Amniotic stem cell (primary cell): ENCODE results near the gene PAK1.
A peak's percentile ranks its signal among the peaks of the same experiment; 100 is the strongest.
"Not testable (repeated sequence)": the region's sequence is repeated elsewhere in the genome, so short reads cannot be mapped to it uniquely, and the experiment has no call there.

Experiments
- DNase-seq: peaks from one replicate; lab custom pipeline; 2025; lab: John Stamatoyannopoulos, UW

The PAK1 gene

DNA sequence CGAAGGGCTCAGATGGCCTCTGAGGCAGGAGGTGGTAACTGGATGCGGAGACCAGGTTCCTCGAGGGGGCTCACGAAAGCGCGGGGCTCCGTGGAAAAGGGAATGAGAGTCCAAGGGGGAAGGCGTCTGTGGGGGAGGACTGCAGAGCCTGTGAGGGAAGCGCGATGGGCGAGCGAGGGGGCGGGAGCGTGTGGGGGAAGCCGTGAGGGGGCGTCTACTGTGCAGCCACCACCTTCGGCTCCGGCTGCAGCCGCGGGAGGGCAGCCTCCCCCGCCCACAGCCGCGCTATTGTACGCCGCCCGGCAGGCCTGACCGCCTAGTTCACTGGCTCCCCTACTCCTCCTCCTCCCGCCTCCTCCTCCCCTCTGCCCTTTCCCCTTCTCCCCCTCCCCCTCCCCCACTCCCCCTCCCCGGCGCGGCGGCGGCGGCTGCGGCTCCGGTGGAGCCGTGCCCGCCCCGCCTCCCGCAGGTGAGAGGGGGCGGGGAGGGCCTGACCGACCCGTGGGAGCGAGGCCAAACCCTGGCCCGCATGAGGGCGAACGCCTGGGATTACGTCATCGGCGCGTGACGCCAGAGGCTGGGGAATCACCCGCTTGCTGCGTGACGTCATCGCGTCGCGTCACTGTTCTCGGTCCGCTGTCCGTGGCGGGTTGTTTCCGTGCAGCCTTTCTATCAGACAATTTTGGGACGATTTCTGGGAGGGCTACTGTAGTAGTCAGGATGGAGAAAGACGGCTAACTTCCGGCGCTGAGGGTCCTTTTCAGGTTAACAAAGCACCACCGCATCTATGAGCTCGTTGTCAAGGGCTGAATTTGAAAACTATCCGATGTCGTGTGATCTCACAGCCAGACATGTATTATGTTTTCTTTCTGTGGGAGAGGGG lies at the start of gene PAK1:
PAK1 (minus strand) TSS at position 294 of the 883 bp plus-strand sequence. CDS start 81,574 bp downstream, outside the sequence.
- DNase-seq = peak; percentile 67

DNA sequence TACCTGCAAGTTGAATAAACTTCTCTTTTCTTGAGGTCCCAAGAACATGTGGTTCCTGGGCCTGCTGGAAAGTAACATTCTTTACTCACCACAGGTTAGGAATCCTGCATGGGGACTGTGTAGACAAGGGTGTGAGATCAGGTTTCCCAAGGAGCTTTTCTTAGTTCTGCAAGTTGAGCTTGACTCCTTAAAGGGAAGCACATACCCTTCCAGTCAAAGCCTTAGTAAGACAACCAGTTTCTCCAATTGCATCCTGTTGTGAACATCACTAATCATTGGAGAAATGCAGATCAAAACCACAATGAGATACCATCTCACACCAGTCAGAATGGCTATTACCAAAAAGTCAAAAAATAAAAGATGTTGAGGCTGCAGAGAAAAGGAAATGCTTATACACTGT lies 48.3 kb upstream of the PAK1 start:
- DNase-seq = no peak

DNA sequence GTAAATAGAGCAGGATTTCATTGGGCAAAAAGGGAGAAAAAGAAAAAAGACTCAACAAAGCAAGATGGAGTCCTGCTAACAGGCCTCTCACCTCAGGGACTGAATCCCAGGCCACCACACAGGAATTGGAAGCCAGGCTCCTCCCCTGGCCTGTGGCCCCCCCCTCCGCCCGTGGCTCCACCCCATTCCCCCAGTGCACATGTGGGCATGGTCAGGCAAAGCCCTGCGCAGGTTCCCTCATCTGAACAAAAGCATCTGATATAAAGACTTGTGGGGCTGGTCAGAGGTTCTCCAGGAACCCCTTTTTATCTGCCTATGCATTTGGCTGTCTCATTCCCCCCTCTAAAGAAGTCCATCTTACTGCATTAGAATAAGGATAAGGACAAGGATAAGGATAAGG lies 46.0 kb upstream of the PAK1 start:
- DNase-seq = no peak

DNA sequence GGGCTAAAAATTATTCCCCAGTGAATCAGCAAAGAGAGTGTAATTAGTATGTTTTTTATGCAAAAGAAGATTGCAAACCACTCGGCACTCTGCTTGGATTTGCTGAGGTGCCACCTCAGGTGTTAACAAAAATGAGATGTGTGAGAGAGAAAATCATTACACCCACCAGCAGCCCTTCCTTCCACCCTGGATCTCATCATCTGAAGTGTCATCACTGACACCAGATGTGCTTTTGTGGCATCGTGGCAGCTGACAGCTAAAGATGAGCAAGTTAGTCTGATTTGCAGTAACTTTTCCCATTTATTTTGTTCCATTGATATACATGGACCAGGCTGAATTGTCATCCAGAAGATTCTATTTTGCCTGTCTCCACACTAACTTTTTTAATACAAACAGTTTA lies 44.6 kb upstream of the PAK1 start:
- DNase-seq = no peak

DNA sequence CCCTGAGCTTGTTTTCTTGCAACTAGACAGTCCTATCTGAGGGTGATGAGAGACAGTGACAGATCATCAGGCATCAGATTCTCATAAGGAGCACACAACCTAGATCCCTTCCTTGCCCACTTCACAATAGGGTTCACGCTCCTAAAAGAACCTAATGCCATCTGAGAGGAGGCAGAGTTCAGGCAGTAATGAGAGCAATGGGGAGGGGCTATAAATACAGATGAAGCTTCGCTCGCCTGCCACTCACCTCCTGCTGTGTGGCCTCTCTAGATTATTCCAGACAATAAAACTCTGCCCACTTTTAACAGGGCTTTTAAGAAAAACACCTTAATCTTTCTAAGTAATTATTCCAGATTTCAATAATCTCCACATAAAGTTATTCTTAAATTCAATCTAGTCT lies 43.9 kb upstream of the PAK1 start:
- DNase-seq = no peak

DNA sequence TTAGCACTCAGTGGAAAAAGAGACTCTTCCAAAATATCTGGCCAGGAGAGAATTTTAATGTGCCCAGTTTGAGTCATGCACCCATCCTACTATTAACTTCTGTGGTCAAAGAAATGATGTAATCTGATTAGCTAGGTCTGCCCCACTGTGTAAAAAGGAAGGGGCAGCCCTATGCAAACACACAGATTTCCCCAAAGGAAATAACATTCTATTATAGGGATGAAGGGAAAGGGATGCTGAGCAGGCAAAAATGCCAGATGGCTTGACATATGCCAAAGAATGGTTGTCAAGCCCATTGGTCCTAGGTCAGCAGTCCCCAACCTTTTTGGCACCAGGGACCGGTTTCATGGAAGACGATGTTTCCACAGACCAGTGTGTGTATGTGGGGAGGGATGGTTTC lies 43.3 kb upstream of the PAK1 start:
- no peak for DNase-seq

DNA sequence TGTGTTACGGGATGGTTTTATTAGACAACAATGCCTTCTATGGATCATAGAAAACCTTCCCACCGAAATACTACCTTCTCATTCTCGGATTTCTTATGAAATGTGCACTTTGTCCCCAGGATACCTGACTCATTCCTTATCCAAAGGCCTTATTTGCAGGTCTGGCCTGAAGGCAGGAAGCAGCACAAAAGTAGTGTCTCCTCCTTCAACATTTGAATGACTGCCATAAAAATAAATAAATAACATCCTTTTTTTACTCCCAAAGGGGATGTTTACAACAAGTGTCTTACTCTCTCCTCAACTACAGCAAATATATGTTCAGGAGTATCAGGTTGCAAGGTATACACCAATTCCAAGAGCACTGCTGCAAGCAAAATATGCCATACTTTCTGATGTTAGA lies 41.6 kb upstream of the PAK1 start:
- DNase-seq = no peak

DNA sequence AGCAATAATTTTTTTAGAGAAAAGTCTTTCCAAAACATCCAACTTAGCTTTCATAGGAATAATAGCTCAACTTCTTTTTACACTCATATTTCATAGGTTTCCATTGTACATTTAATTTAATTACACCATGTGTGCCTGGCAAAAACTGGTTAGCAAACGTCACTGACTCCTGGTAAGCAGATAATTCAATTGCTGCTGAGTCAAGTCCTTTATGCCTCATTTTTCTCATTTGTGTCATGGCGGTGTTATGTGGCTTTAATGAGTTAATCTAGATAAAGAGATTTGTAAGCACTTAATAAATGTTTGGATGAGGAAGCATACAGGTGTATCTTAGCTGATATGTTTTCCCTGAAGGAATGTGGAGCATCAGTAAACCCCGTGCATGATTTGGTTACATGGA lies 41.2 kb upstream of the PAK1 start:
- DNase-seq = no peak

DNA sequence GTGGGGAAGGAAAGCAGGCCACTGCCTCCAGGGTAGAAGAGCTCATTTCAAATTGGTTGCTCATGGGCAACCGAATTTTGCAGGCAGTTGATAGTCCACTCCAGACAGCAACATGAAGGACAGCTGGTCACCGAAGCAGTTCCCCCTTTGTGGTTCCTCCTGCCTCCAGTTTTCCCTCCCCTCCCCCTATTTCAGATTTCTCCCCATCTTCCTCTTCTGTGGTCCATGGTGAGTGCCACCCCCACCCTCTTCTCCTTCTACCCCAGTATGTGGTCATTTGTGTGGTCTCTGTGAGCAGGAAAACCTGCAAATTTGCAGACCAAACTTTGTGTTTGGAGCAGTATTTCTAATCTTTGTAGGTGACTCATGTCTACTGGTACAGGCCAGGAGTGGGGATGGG lies 38.2 kb upstream of the PAK1 start:
- no peak for DNase-seq

DNA sequence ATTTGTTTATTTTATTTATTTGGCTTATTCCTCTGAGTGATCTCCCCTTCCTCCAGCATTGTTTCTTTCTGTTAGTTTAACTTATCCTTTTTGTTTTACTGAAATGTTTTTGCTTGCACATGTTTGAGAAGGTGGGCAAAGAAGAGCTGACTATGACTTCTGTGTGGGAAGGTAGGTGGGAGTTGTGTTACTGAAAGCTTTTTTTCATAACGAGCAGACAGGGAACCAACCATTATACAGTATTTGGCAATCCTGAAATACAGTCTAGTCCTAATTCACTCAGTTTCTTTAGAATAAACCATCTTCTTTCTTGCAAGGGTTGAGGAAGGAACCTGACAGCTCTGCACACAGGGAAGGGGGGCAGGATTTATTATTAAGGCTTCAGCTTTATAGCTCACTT lies 37.0 kb upstream of the PAK1 start:
- DNase-seq = no peak

DNA sequence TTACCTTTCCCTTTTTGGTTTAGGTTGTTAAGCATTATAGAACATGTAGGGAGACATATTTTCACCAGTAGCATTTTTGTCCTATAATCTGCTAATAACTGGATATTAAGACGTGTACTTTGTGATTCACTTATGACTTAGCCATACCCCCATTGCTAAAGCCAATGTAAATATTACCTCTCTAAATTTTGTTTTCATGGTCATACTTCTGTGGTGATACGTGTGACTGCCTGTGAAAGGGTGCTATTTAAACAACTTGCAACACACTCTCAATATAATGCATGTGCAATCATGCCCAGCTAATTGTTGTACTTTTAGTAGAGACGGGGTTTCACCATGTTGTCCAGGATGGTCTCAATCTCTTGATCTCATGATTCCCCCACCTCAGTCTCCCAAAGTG lies 36.2 kb upstream of the PAK1 start:
- no peak for DNase-seq

DNA sequence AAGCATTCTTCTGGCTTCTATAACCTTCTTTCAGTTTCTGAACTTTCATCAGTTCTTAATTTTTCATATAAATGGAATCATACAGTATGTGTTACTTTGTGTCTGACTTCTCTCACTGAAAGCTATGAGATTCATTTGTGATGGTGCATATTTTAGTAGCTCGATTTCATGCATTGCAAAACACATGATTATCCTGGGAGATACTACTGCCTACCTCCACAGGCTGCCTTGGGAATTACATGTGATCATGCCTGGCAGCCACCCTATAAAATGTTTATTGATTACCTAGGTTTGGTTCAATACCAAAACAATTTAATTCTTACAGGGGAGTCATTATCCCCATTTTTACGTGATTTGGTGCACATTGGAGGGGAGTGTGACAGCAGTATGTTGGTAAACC lies 34.1 kb upstream of the PAK1 start:
- no peak for DNase-seq

DNA sequence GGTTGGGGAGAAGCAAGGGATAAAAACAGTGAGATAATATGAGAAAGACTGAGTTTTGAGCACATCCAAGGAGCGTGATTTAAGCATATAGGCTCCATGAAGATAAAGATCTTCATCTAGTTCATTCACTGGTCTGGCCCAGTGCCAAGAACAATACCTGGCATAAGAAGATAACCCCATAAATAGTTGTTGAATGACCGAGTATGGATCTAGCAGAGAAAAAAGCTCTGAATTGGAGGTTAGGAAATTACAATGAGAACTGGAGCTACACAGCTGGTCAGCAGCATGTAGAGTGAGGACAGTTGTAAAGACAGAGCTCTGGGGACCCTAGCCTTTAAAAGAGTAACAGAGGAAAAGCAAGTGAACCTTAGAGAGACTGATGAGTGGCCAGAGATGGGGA lies 33.0 kb upstream of the PAK1 start:
- no peak for DNase-seq

DNA sequence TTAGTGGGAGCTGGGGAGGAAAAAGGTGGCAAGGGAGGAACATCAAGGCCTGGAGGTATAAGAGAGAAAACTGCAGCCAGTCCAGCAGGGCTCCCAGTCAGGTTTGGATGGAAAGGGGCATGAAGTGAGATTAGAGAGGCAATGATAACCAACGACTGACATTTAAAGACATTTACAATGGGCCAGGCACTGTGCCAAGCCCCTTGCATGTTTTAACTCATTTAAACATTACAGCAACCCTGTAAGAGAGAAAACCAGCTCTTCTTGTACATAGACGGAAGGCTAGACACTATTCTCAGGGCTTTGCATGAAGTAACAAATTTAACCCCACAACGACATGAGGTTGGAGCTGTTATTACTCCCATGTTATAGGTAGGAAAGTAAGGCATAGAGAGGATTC lies 32.1 kb upstream of the PAK1 start:
- DNase-seq = no peak

DNA sequence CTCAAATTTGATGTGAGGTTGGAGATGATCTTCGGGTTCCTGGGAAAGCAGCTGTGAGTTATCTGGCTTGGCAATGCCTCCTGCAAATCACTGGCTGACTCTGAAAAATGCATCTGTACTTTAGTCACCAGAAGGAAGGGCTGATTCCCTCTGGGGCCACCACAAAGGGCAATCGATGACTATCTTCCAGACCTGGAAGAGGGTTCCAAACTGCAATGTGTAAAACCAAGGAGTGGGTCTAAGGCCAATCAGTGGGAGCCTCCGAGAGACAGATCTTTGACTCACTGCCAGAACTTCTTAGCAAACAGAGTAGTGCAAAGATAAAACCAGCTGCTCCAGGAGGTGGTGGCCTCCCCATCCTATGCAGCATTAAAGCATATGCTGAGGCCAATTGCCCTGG lies 29.1 kb upstream of the PAK1 start:
- DNase-seq = no peak

DNA sequence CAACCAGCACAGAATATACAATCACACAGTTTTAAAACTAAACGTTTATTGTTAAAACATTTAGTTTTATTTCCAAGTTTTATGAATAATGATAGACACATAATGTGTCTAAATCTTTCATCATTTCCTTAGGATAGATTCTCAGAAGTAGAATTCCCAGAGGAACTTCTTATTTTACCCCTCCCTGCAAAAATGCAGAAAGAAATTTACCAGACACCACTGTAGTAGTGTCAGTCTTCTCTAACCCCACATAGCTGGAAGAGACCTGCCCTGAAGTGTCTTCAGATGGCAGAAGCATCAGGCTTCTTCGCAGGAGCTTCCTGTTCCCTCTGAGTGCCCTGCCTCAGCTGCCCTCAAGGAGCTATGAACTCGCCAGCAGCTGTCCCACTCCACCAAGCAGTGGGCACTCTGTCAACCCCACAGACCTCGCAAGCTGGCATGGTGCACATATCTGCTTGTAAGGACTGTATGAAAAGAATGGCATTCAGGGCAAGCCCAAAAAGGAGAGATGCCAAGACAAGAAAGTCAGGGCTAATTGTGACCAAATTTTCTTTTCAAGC lies 28.5 kb upstream of the PAK1 start:
- DNase-seq = no peak

DNA sequence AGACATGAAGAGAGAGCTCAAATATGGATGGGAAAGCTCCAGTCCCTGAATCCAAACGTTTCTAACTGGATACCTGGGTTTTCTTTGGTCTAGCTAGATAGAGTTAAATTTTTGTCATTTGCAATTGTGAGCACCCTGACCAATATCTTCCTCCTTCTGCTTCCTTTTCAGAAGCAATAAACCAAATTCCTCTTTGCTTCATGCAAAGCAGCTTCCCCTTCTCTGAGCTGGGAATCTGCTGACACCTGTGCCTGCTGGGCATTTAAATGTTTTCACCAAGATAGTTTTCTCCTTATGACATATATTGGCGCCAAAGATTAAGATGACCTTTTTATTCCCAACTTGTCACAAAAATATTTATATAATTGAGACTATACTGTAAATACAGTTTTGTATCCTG lies 27.9 kb upstream of the PAK1 start:
- no peak for DNase-seq

DNA sequence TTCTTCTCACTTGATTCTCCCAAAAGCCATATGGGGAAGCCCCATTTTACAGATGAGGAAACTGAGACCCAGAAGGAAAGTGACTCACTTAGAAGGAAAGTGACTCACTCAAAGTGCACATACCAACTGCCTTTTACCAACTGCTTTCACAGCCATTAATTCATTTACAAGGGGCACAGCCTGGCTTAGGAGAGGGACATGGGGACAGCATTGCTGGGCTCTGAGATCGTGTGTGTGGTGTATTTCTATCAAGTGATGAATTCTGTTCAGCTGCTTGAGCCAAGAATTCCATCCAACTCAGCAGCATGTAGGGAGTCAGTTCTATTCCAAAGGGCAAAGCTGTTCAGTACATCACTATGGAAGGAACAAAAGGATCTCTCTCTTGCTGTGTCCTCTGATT lies 23.5 kb upstream of the PAK1 start:
- no peak for DNase-seq

DNA sequence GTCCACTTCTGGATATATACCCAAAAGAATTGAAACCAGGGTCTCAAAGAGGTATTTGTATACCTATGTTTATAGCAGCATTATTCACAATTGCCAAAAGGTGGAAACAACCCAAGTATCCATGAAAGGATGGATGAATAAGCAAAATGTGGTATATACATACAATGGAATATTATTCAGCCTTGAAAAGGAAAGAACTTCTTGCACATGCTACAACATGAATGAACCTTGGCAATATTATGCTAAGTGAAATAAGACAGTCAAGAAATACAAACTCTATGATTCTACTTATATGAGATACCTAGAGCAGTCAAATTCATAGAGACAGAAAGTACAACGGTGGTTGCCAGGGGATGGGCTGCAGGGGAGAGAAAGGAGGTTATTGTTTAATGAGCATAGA lies 21.6 kb upstream of the PAK1 start:
- no peak for DNase-seq

DNA sequence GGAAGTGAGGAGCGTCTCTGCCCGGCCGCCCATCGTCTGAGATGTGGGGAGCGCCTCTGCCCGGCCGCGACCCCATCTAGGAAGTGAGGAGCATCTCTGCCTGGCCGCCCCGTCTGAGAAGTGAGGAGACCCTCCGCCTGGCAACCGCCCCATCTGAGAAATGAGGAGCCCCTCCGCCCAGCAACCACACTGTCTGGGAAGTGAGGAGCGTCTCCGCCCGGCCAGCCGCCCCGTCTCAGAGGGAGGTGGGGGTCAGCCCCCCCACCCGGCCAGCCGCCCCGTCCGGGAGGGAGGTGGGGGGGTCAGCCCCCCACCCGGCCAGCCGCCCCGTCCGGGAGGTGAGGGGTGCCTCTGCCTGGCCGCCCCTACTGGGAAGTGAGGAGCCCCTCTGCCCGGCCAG lies 16.1 kb upstream of the PAK1 start:
- not testable (repeated sequence) for DNase-seq

DNA sequence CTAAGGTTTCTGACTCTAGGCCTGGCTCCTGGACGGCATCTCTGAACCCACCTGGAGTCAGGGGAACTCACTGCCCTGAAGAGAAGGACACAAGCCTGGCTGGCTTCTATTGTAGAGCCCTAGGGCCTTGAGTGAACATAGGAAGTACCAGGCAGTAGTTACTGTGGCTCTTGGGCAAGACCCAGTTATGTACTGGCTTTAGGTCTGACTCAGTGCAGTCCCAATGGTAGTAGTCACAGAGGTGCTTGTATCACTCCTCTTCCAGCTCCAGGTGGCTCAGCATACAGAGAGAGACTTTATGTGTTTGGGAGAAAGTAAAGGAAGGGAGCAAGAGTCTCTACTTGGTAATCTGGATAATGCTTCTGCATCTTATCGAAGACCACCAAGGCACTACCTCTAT lies 13.9 kb upstream of the PAK1 start:
- DNase-seq = no peak

DNA sequence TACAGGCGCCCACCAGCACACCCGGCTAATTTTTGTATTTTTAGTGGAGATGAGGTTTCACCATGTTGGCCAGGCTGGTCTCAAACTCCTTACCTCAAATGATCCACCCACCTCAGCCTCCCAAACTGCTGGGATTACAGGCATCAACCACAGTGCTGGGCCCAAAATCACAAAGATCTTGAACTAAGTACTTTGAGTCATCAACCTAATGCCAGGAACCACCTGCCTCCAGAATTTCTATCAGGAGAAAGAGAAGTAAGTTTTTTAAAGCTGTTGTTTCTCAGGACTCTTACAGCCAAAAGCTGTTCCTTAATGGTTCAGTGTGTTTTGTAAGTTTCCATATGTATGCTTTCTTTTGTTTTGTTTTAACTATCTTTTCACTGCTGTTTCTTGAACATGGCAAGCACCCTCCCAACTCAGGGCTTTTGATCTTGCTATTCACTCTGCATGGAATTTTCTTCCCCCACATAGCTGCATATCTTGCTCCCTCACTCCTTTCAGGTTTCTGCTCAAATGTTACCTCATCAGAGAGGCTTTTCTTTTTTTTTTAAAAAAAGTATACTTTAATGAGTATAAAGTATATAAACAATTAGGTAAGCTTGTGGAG lies 6.0 kb upstream of the PAK1 start:
- no peak for DNase-seq

DNA sequence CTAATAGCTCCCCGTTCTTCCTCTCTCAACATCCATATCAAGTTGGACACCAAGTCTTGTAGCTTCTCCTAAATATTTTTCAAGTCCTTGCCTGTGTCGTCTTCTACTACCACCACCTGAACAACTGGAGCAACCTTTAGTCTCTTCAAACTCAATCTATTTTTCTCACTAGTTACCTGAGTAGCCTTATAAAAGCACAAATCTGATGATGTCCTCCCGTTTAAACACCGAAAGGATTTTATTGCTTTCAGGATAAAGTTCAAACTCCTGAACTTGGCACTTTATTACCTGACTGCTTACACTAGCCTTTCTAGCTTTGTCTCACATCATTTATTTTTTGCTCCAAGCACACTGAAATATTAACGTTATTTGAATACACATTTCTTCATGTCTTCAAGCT lies 1.3 kb upstream of the PAK1 start:
- DNase-seq = no peak

DNA sequence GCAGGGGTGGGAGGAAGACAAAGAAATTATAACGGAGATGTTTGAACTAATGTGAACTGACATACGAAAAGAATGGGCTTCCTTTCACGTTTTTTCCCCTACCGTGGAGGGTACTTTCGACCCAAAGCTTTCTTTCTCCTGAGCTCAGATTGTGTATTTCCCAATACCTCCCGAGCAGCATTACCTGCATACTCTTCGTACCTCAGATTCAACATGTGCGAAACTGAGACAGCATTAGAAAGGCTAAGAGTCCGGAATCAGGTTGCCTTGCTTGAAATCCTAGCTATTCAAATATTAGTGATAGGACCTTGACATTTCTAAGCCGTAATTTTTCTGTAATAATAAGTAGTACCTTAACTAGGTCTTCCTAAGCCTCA lies 778 bp upstream of the PAK1 start:
- DNase-seq = no peak
